T-helper 2 cell treated with Interferon-gamma antibody and Interleukin-4, amounts not matched to agents 5 μg/mL and 100 μg/mL, for 36 hours (primary cell): Measurements from ENCODE around the gene SLC27A1.
A peak's percentile ranks its signal among the peaks of the same experiment; 100 is the strongest.
"Not testable (repeated sequence)": the region's sequence is repeated elsewhere in the genome, so short reads cannot be mapped to it uniquely, and the experiment has no call there.

Experiments
- DNase-seq: peaks from one replicate; pipeline ENCODE4 v3.0.0; 2021; ENCODE audit warnings: low spot score
- H3K27ac Mint-ChIP-seq: one replicate; pipeline ENCODE4 v1.8.0; 2021; ENCODE audit warnings: mild to moderate bottlenecking, mixed read lengths
- H3K27me3 Mint-ChIP-seq: one replicate; pipeline ENCODE4 v1.8.0; 2021; ENCODE audit warnings: low read depth, mixed read lengths
- H3K36me3 Mint-ChIP-seq: one replicate; pipeline ENCODE4 v1.8.0; 2021; ENCODE audit warnings: low read depth, mixed read lengths
- H3K4me1 Mint-ChIP-seq: one replicate; pipeline ENCODE4 v1.8.0; 2021; ENCODE audit warnings: low read depth, mixed read lengths
- H3K4me3 Mint-ChIP-seq: one replicate; pipeline ENCODE4 v1.8.0; 2022; ENCODE audit warnings: mild to moderate bottlenecking, moderate library complexity, mixed read lengths
- H3K9me3 Mint-ChIP-seq: one replicate; pipeline ENCODE4 v1.8.0; 2021; ENCODE audit warnings: mixed read lengths

SLC27A1 gene

GRCh38 chr19:17500447-17501198 is 30.3 kb downstream of the SLC27A1 start:
- peaks cover 7% of the 10 kb centered on the region for H3K4me1 Mint-ChIP-seq

DNA sequence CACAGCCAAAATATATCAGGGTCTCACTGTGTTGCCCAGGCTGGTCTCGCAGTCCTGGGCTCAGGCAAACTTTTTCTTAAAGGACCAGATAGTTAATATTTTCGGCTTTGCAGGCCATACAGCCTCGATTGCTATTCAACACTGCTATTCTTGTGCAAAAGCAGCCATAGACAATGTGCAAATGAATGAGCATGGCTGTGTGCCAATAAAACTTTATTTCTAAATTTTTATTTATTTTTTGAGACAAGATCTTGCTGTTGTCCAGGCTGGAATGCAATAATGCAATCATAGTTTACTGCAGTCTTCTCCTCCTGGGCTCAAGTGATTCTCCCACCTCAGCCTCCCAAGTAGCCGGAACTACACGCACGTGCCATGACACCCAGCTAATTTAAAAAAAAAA is 32.9 kb downstream of the SLC27A1 start:
- no peak overlapping the region for H3K4me3 Mint-ChIP-seq
- H3K27ac Mint-ChIP-seq: no peak overlapping the region
- peaks cover 12% of the 10 kb centered on the region for H3K36me3 Mint-ChIP-seq
- H3K4me1 Mint-ChIP-seq: peaks cover 11% of the 10 kb centered on the region
- no peak for DNase-seq
- no peaks in the 10 kb centered on the region for H3K9me3 Mint-ChIP-seq
- H3K27me3 Mint-ChIP-seq: no peaks in the 10 kb centered on the region

More at GRCh38 chr19:17500447-17501198, 30.3 kb downstream of the SLC27A1 start:
- Mint-ChIP-seq H3K27me3 (no peaks in the 10 kb centered on the region), H3K4me3 (no peak overlapping the region), H3K9me3 (no peaks in the 10 kb centered on the region), H3K36me3 (peaks cover 5% of the 10 kb centered on the region), H3K27ac (no peak overlapping the region)
- DNase-seq: no peak

- H3K27ac Mint-ChIP-seq: peak overlapping the region; percentile 26
- H3K27me3 Mint-ChIP-seq: no peaks in the 10 kb centered on the region
- DNase-seq: no peak
- H3K4me1 Mint-ChIP-seq: peaks cover 14% of the 10 kb centered on the region
- H3K36me3 Mint-ChIP-seq: peaks cover 15% of the 10 kb centered on the region
- H3K4me3 Mint-ChIP-seq: no peak overlapping the region
- no peaks in the 10 kb centered on the region for H3K9me3 Mint-ChIP-seq
Observed at GRCh38 chr19:17504030-17504429, 33.7 kb downstream of the SLC27A1 start.

DNA sequence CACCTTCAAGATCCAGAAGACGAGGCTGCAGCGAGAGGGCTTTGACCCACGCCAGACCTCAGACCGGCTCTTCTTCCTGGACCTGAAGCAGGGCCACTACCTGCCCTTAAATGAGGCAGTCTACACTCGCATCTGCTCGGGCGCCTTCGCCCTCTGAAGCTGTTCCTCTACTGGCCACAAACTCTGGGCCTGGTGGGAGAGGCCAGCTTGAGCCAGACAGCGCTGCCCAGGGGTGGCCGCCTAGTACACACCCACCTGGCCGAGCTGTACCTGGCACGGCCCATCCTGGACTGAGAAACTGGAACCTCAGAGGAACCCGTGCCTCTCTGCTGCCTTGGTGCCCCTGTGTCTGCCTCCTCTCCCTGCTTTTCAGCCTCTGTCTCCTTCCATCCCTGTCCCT is 34.1 kb downstream of the SLC27A1 start:
- H3K27ac Mint-ChIP-seq: no peak overlapping the region
- H3K36me3 Mint-ChIP-seq: peaks cover 15% of the 10 kb centered on the region
- no peak overlapping the region for H3K4me3 Mint-ChIP-seq
- H3K4me1 Mint-ChIP-seq: peaks cover 14% of the 10 kb centered on the region
- no peaks in the 10 kb centered on the region for H3K9me3 Mint-ChIP-seq
- no peak for DNase-seq
- no peaks in the 10 kb centered on the region for H3K27me3 Mint-ChIP-seq

DNA sequence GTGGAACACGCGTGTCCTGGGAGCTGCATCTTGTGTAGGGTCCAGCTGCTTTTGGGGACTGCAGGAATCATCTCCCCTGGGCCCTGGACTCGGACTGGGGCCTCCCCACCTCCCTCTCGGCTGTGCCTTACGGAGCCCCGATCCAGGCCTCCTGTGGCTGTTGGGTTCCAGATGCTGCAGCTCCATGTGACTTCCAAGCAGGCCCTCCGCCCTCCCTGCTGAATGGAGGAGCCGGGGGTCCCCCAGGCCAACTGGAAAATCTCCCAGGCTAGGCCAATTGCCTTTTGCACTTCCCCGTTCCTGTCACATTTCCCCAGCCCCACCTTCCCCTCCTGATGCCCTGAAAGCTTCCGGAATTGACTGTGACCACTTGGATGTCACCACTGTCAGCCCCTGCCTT is 34.9 kb downstream of the SLC27A1 start:
- H3K9me3 Mint-ChIP-seq: no peaks in the 10 kb centered on the region
- peaks cover 11% of the 10 kb centered on the region for H3K4me1 Mint-ChIP-seq
- no peak overlapping the region for H3K4me3 Mint-ChIP-seq
- DNase-seq: no peak
- H3K27me3 Mint-ChIP-seq: no peaks in the 10 kb centered on the region
- H3K27ac Mint-ChIP-seq: no peak overlapping the region
- peaks cover 17% of the 10 kb centered on the region for H3K36me3 Mint-ChIP-seq

- Mint-ChIP-seq H3K4me1 (peaks cover 18% of the 10 kb centered on the region), H3K36me3 (peaks cover 23% of the 10 kb centered on the region), H3K4me3 (no peak overlapping the region), H3K27me3 (no peaks in the 10 kb centered on the region), H3K27ac (no peak overlapping the region), H3K9me3 (no peaks in the 10 kb centered on the region)
- DNase-seq: no peak
Observed at GRCh38 chr19:17506745-17507144, 36.4 kb downstream of the SLC27A1 start.

DNA sequence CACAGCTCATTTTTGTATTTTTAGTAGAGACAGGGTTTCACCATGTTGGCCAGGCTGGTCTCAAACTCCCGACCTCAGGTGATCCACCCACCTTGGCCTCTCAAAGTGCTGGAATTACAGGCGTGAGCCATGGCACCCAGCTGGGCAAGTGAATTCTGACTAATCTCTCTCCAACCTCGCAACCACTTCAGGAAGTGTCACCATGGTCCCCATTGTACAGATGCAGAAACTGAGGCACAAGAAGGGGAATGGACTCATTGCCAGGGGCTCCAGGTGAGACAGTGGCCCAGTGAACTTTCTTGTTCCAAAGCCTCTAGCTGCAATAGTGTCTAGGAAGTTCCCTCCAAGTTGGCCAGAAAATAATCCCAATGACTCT is 38.2 kb downstream of the SLC27A1 start:
- not testable (repeated sequence) for H3K27me3 Mint-ChIP-seq, H3K4me3 Mint-ChIP-seq, H3K9me3 Mint-ChIP-seq, DNase-seq
- Mint-ChIP-seq H3K36me3 (peaks cover 30% of the 10 kb centered on the region), H3K4me1 (peaks cover 26% of the 10 kb centered on the region), H3K27ac (peak overlapping the region; percentile 31)

- Mint-ChIP-seq H3K27ac (peak overlapping the region; percentile 96), H3K27me3 (no peaks in the 10 kb centered on the region), H3K4me1 (peaks cover 28% of the 10 kb centered on the region), H3K9me3 (no peaks in the 10 kb centered on the region), H3K4me3 (peak overlapping the region; percentile 98), H3K36me3 (peaks cover 31% of the 10 kb centered on the region)
- DNase-seq: no peak
Observed at GRCh38 chr19:17510220-17510993, 40.1 kb downstream of the SLC27A1 start.

- Mint-ChIP-seq H3K4me3 (peak overlapping the region; percentile 98), H3K4me1 (peaks cover 28% of the 10 kb centered on the region)
Observed at GRCh38 chr19:17511724-17512573, 41.6 kb downstream of the SLC27A1 start.

GRCh38 chr19:17512574-17512939 is 42.2 kb downstream of the SLC27A1 start:
- Mint-ChIP-seq H3K9me3 (peaks cover 6% of the 10 kb centered on the region), H3K36me3 (peaks cover 44% of the 10 kb centered on the region), H3K4me1 (peaks cover 27% of the 10 kb centered on the region)

More at GRCh38 chr19:17511724-17512573, 41.6 kb downstream of the SLC27A1 start:
- Mint-ChIP-seq H3K36me3 (peaks cover 39% of the 10 kb centered on the region), H3K27ac (peak overlapping the region; percentile 83), H3K9me3 (no peaks in the 10 kb centered on the region), H3K27me3 (no peaks in the 10 kb centered on the region)
- peak; percentile 85 for DNase-seq

DNA sequence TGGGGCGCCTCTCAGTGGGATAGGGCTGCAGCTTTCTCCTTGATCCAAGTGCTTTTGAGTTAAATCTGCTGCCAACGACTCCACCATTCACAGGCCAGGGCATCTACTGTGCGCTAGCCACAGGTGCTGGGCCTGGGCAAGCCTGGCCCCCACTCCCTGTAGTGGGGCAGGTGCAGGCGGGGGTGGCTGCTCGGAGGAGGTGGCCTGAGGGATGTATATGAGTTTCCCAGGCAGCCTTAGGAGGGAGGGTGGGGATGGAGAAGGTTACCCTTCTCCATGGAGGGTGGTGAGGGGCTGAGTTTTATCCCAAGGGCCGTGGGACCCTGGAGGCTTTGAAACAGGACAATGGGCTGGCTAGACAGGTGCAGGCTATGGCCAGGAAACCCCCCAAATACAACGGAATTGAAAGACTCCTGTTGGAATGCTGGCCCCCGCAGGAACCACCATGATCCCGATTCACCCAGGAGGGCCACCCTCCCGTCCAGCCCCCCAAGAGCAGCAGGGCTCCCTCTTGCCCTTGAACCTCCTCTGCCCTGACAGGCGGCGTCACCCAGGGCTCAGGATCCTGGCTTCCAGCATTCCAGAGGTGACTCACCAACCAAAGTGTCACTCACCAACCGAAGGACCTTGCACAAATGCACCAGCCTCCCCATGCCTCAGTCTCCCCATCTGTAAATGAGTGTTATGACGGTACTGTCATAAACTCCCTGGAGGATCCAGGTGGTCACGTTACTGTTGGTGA is 45.3 kb downstream of the SLC27A1 start:
- H3K27me3 Mint-ChIP-seq: no peaks in the 10 kb centered on the region
- no peak for DNase-seq
- peaks cover 41% of the 10 kb centered on the region for H3K36me3 Mint-ChIP-seq
- H3K9me3 Mint-ChIP-seq: peaks cover 11% of the 10 kb centered on the region
- H3K4me1 Mint-ChIP-seq: peaks cover 13% of the 10 kb centered on the region
- no peak overlapping the region for H3K27ac Mint-ChIP-seq
- no peak overlapping the region for H3K4me3 Mint-ChIP-seq

More at GRCh38 chr19:17512574-17512939, 42.2 kb downstream of the SLC27A1 start:
- peak overlapping the region; percentile 83 for H3K27ac Mint-ChIP-seq
- DNase-seq: no peak
- H3K27me3 Mint-ChIP-seq: no peaks in the 10 kb centered on the region
- peak overlapping the region; percentile 98 for H3K4me3 Mint-ChIP-seq

GRCh38 chr19:17517898-17518297 is 47.6 kb downstream of the SLC27A1 start:
- no peak for DNase-seq
- H3K4me1 Mint-ChIP-seq: peaks cover 8% of the 10 kb centered on the region
- H3K36me3 Mint-ChIP-seq: peaks cover 36% of the 10 kb centered on the region

GRCh38 chr19:17518654-17519053 is 48.3 kb downstream of the SLC27A1 start:
- Mint-ChIP-seq H3K9me3 (peaks cover 11% of the 10 kb centered on the region), H3K4me1 (peaks cover 15% of the 10 kb centered on the region), H3K36me3 (peaks cover 35% of the 10 kb centered on the region)
- not testable (repeated sequence) for H3K27ac Mint-ChIP-seq, H3K27me3 Mint-ChIP-seq, DNase-seq, H3K4me3 Mint-ChIP-seq

More at GRCh38 chr19:17517898-17518297, 47.6 kb downstream of the SLC27A1 start:
- H3K27ac Mint-ChIP-seq: no peak overlapping the region
- no peak overlapping the region for H3K4me3 Mint-ChIP-seq
- H3K9me3 Mint-ChIP-seq: peaks cover 11% of the 10 kb centered on the region
- H3K27me3 Mint-ChIP-seq: no peaks in the 10 kb centered on the region
